Ecto neural progenitor cell (in vitro differentiated cells): ENCODE measurements around the gene SLC39A2.
"Not testable (repeated sequence)": the region's sequence is repeated elsewhere in the genome, so short reads cannot be mapped to it uniquely, and the experiment has no call there.

Source experiments
- DNase-seq: peaks from one replicate; pipeline ENCODE4 v3.0.0-alpha.2; 2018; ENCODE audit warnings: low spot score

SLC39A2 gene

GRCh38 chr14:20997115-20997514 is 2.0 kb upstream of the SLC39A2 start:
- no peak for DNase-seq

DNA sequence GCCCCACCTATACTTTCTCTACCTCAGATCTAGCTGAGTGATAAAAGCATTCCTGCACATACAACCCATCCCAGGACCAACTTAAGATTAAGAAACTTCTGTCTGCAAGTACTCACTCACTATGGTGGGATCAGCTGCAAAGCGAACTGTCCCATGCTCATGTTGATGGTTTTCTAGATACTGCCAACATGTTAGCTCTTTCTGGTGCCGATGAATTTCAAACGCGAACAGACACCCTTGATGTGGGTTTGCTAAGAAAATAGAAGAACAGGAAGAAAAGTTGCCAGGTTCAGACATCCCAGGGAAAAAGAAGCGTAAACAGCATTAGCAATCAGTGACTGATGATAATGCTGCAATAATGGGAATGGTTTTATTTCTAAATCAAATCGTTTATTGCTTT is 1.5 kb upstream of the SLC39A2 start:
- no peak for DNase-seq

DNA sequence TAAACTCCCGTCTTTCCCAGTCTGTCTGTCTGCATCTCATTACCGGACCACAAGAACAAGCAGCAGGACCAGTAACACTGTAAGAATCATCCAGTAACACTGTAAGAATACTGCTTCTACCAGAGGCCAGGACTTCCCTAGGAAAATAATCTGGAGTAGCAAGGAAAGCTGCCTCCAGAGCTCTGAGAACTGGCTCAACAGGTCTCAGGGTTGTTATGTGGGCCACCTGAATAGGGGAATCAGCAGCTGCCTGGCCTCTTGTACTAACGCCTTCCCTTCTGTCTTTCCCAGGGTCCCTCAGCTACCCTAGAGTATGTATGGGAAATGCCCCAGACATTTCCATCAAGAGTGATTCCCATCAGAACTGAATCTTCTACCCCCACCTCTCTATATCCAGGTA is 954 bp upstream of the SLC39A2 start:
- no peak for DNase-seq

DNA sequence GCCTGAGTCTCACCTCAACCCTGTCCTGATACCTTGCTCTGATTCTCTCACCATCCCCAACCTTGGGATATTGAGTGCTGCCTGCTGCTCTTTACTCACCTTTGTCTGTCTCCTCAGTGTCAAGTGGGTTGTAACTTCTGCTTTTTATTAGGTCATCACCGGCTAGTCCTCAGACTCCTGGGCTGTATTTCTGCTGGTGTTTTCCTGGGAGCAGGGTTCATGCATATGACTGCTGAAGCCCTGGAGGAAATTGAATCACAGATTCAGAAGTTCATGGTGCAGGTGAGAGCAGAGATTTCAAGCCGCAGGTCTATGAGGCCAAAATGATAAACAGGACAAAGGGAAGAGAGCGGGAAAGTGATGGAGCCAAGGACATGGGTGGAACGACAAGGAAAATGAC is 498 bp downstream of the SLC39A2 start:
- no peak for DNase-seq

DNA sequence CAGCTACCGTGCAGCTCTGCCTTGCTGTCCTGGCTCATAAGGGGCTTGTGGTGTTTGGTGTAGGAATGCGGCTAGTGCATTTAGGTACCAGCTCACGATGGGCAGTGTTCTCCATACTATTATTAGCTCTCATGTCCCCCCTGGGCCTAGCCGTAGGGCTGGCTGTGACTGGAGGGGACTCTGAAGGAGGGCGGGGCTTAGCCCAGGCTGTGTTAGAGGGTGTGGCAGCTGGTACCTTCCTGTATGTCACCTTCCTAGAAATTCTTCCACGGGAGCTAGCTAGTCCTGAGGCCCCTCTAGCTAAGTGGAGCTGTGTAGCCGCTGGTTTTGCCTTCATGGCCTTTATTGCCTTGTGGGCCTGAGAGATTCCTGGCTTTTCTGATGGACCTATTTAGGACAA is 2.1 kb downstream of the SLC39A2 start:
- DNase-seq, result no peak

- no peak for DNase-seq
These were observed 4.8 kb downstream of the SLC39A2 start for GRCh38 chr14:21003788-21004346.

DNA sequence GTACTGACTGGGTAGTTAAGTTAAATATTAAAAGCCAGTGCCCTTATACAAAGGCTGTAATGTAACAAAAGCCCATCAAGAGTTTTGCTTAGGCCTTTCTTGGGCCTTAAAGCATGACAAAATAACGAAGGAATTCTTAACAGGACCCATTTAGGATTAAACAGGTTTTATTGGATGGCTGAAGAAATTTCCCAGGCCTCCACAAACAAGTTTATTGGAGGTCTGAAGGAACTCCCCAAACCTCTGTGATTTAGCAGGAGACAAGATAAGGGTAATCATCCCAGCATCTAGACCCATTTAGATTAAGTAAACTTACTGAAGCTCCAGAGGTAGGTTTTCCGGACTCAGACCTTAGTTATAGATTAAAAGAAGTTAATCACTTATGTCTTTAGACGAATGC is 10.6 kb downstream of the SLC39A2 start:
- not testable (repeated sequence) for DNase-seq

DNA sequence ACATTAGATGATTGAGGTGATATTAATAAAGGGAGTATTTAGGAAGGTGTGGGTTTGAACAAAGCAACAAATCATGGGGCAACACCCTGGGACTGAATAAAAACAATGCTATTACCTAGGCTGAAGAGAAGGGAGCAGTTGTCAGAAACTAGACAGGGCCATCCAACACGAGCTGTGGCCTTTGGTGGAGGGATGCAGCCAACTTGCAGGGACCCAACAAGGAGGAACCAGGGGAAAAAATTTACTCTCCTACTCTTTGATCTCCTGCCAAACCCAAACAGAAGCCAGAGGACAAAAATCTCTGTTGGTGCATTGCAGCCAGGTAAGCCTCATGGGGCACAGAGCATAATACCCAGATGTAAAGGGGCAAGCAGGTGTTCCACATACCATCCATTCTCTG is 12.0 kb downstream of the SLC39A2 start:
- no peak for DNase-seq

DNA sequence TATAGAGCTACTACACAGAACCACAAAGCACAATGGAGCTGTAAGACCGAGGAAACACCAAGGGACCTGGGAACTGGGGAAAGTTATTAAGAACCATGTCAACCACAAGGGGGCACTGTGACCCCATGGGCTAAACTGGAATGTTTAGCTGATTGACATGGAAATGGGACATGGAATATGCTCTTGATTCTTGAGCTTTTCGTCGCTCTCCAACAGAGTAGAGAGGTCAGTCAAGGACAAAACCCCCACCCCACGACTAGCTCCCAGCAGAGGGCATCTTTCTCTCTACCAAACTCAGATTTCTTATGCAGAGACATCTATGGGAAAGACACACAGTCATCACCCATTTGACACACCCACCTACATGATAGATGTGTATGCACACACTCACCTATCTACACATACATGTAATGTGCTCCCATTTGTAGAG is 15.7 kb downstream of the SLC39A2 start:
- DNase-seq, result peak; percentile 87

DNA sequence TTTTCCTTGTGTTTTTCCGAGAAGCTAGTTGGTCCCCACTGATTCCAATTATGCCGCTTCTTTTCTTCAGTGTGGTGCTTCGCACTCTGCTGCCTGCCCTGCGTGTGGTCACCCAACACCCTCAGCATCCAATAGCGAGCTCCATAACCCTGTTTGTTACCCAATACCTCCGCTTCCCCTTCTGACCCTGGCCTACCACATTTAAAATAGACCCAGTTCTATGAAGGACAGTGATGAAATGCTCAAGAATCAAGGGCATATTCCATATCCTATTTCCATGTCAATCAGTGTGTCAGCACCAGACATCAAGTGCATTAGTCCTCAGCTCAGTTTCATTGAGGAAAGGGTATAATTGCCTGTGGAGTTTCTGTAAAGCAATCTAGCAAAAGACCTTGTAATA is 16.2 kb downstream of the SLC39A2 start:
- DNase-seq, result no peak

DNA sequence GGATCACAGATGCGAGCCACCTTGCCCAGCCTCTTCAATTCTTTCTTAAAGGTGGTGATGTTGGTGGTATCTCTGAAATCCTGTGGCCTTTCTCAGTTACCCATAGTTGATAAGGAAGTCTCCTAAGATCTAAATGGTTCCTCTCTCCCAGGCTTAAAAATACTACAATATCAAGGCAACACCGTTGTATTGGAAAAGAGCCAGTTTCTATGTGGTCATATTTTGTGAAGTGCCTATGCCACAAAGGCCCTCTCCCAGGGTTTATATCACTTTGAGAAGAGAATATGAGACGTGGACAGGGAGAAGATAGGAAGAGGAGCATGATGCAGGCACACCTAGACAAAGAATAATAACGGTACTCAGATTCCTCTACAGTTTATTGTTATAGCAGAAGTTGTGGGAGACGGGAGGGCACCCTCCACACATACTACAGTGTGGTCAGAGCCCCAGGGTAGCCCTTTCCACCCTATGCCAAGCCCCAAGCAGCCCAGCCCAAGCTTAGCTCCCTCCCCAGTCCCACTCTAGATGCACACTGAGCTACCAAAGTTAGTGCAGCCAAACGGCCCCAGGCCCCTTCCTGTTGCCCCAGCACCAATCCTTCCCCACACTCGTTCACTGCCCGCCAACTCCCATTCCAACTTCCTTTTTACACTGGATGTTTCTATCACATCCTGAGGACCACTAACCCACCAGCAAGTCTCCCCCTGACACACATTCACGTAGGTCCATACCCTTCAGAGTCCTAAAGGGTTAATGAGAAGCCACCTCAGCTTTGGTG is 17.5 kb downstream of the SLC39A2 start:
- DNase-seq, result no peak

DNA sequence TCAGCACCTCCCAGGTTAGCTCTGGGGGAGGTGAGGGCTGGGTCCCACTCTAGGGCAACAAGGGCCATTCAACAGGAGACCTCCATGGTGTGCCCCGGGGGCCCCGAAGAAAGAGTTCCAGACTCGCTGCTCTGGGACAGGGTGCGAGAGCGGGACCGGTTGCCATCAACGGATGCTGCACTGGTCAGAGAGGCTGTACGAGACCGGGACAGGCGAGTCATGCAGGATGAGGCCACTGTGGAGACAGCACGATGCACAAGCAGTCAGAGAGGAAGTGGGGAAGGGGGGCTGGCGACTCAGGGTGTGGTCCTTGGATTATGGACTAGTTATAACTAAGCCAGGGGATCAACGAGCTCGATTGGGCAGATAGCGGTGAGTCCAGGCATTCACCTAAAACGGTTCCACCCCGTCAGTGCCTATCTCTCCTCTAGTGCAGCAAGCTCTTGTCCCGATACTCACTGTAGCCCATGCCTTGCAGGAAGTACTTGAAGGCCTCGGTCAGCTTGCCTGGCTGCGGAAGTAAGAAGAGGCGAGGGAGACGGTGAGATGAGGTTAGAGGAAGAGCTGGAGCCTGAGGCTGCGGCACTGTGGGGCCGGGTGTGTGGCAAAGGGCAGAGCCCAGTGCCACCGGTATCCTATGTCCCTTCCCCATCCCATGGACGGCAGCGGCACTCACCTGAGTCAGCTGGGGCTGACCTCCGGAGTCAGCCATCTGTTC is 18.6 kb downstream of the SLC39A2 start:
- no peak for DNase-seq

DNA sequence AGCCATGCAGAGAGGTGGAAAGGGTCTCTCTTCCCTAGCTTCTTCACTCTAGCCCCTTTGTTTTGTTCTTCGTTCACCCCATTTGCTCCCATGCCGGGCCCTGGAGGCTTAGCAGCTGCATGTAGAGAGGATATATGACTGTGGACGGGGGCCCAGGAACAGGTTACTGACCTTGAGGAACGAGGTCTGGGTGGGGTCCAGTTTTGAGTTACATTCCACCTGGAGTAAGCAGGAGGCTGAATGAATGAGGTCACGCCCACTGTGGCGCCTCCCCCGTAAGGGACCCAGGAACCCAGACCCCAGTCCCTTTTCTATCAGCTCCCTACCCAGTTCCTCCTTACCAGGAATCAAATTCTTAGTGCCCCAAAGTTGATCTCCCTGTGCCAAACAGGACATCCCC is 19.2 kb downstream of the SLC39A2 start:
- DNase-seq, result no peak

GRCh38 chr14:21018781-21019180 is 19.7 kb downstream of the SLC39A2 start:
- no peak for DNase-seq

- no peak for DNase-seq
These were observed 20.3 kb downstream of the SLC39A2 start for GRCh38 chr14:21019366-21019765.

- DNase-seq, result no peak
These were observed 22.0 kb downstream of the SLC39A2 start for GRCh38 chr14:21020977-21021545.

GRCh38 chr14:21022686-21023085 is 23.6 kb downstream of the SLC39A2 start:
- DNase-seq, result no peak

- no peak for DNase-seq
These were observed 24.1 kb downstream of the SLC39A2 start for GRCh38 chr14:21023174-21023573.

DNA sequence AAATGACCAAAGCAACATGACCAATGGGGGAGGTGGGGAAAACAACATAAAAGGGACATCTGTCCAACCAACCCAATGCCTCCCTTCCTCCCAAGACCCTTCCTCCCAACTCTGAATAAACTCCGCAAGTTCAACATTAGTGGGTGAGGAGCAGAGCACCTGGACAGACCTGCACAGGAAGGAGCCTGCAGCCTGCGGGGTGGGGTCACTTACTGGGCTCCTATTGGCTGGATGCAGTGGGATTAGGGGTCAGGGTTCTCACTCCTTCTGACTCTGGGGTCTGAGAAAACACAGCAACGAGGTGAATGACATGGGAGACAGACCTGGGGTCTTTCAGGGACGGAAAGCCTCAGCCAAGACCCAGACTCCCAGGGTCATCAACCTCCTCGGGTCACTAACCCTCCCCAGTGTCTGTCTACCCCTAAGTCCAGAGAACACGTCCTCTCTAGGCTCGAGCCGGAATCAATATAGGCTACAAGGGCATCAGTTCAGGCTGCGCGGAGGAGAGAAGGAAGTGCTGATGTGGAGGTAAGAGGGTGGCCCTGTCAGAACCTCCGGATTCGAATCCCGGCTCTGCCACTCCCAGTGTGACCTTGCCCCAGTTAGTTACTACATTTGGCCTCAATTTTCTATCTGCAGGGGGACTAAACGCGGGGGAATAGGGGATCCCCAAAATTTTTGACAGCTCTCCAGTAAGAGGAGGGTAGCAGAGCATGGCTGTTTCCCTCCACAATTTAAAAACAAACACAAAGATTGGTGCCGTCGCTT is 24.9 kb downstream of the SLC39A2 start:
- no peak for DNase-seq

GRCh38 chr14:21024585-21025370 is 25.7 kb downstream of the SLC39A2 start, which contains the start of gene NDRG2:
Gene NDRG2, minus strand, starts transcription at chr14:21025061. Its CDS starts 1,746 bp downstream, at chr14:21023315.
- peak; percentile 86 for DNase-seq
